Activated T-helper 1 cell treated with anti-CD3 and anti-CD28 coated beads, Interleukin-12 subunit alpha, Interleukin-12 subunit beta, Interleukin-2, Interleukin-4 antibody, amounts not matched to agents 30 ng/mL and 10 ng/mL and 1 ng/mL, durations not matched to agents 14 hours and 24 hours and 36 hours (primary cell): Measurements from ENCODE around the gene ANXA11. TPM values are rescaled to one million over a fixed set of nuclear protein-coding genes. Genes with fewer than 3 reads are reported as not detected.
"Not testable (repeated sequence)": the region's sequence is repeated elsewhere in the genome, so short reads cannot be mapped to it uniquely, and the experiment has no call there.

Experiments used
- DNase-seq: peaks from one replicate; pipeline ENCODE4 v3.0.0; 2021; ENCODE audit warnings: low spot score
- H3K27ac Mint-ChIP-seq: one replicate; pipeline ENCODE4 v1.8.0; 2021; ENCODE audit warnings: mild to moderate bottlenecking, mixed read lengths
- H3K27me3 Mint-ChIP-seq: one replicate; pipeline ENCODE4 v1.8.0; 2022; ENCODE audit warnings: mild to moderate bottlenecking, moderate library complexity, mixed read lengths; ENCODE audit not compliant: insufficient read depth
- H3K36me3 Mint-ChIP-seq: one replicate; pipeline ENCODE4 v1.8.0; 2021; ENCODE audit warnings: low read depth, mixed read lengths
- H3K4me1 Mint-ChIP-seq: one replicate; pipeline ENCODE4 v1.8.0; 2021; ENCODE audit warnings: low read depth, mixed read lengths
- H3K4me3 Mint-ChIP-seq: one replicate; pipeline ENCODE4 v1.8.0; 2021; ENCODE audit warnings: mild to moderate bottlenecking, moderate library complexity, mixed read lengths
- H3K9me3 Mint-ChIP-seq: one replicate; pipeline ENCODE4 v1.8.0; 2021; ENCODE audit warnings: mixed read lengths
- intact Hi-C: fragments of 100-400 bp; cut with micrococcal nuclease; formaldehyde crosslinking; loops from one replicate; pipeline ENCODE4 v1.15.1; 2024
- total RNA-seq: library from RNA; stranded (reverse); gene quantifications from 2 replicates; pipeline ENCODE4 v1.2.3, GENCODE V29; 2022

ANXA11 gene
- 216 and 239 TPM in 2 replicates for total RNA-seq

GRCh38 chr10:80205477-80206276 is at the start of gene ANXA11:
Gene ANXA11, minus strand, starts transcription at chr10:80205537. Its CDS starts 32,676 bp downstream, at chr10:80172861.
- DNase-seq = peak; percentile 76
- no peaks in the 10 kb centered on the region for H3K9me3 Mint-ChIP-seq
- intact Hi-C loops = loop anchor here (1.0 to 10.0 kb wide), 9 partner anchors 9 to 1903 kb away; partner anchors contain the start of genes PRXL2A, SH2D4B, TSPAN14 and ZCCHC24
- H3K36me3 Mint-ChIP-seq = peaks cover 16% of the 10 kb centered on the region
- H3K4me3 Mint-ChIP-seq = peak within 1 kb of the TSS; percentile 94
- peaks cover 50% of the 10 kb centered on the region for H3K4me1 Mint-ChIP-seq
- peaks cover 5% of the 10 kb centered on the region for H3K27me3 Mint-ChIP-seq
- peak within 1 kb of the TSS; percentile 92 for H3K27ac Mint-ChIP-seq

- DNase-seq, H3K4me3 Mint-ChIP-seq, H3K27me3 Mint-ChIP-seq, H3K36me3 Mint-ChIP-seq, H3K27ac Mint-ChIP-seq, H3K9me3 Mint-ChIP-seq, intact Hi-C loops: not testable (repeated sequence)
- H3K4me1 Mint-ChIP-seq = peaks cover 20% of the 10 kb centered on the region
These were observed 49.4 kb upstream of the ANXA11 start for GRCh38 chr10:80254726-80255125.

GRCh38 chr10:80253963-80254271 is 48.6 kb upstream of the ANXA11 start:
- H3K27me3 Mint-ChIP-seq, H3K36me3 Mint-ChIP-seq, intact Hi-C loops, H3K4me3 Mint-ChIP-seq, DNase-seq, H3K9me3 Mint-ChIP-seq, H3K27ac Mint-ChIP-seq: not testable (repeated sequence)
- H3K4me1 Mint-ChIP-seq = peaks cover 20% of the 10 kb centered on the region

- H3K9me3 Mint-ChIP-seq = no peaks in the 10 kb centered on the region
- peaks cover 20% of the 10 kb centered on the region for H3K4me1 Mint-ChIP-seq
- no peak overlapping the region for H3K4me3 Mint-ChIP-seq
- peak overlapping the region; percentile 54 for H3K27ac Mint-ChIP-seq
- peaks cover 7% of the 10 kb centered on the region for H3K27me3 Mint-ChIP-seq
- DNase-seq = no peak
- intact Hi-C loops = no loop called here
- H3K36me3 Mint-ChIP-seq = peaks cover 3% of the 10 kb centered on the region
These were observed 48.1 kb upstream of the ANXA11 start for GRCh38 chr10:80253266-80253962.

GRCh38 chr10:80252296-80252887 is 47.1 kb upstream of the ANXA11 start:
- no peak overlapping the region for H3K4me3 Mint-ChIP-seq
- peaks cover 10% of the 10 kb centered on the region for H3K27me3 Mint-ChIP-seq
- peaks cover 20% of the 10 kb centered on the region for H3K4me1 Mint-ChIP-seq
- DNase-seq = no peak
- H3K9me3 Mint-ChIP-seq = no peaks in the 10 kb centered on the region
- no peak overlapping the region for H3K27ac Mint-ChIP-seq
- intact Hi-C loops = no loop called here
- peaks cover 3% of the 10 kb centered on the region for H3K36me3 Mint-ChIP-seq

GRCh38 chr10:80251703-80252280 is 46.5 kb upstream of the ANXA11 start:
- H3K4me3 Mint-ChIP-seq, H3K9me3 Mint-ChIP-seq, DNase-seq, intact Hi-C loops, H3K27ac Mint-ChIP-seq, H3K36me3 Mint-ChIP-seq: not testable (repeated sequence)
- peaks cover 10% of the 10 kb centered on the region for H3K27me3 Mint-ChIP-seq
- peaks cover 20% of the 10 kb centered on the region for H3K4me1 Mint-ChIP-seq

- intact Hi-C loops, H3K4me3 Mint-ChIP-seq: not testable (repeated sequence)
- peaks cover 20% of the 10 kb centered on the region for H3K4me1 Mint-ChIP-seq
These were observed 45.1 kb upstream of the ANXA11 start for GRCh38 chr10:80250399-80250798.

GRCh38 chr10:80249906-80250305 is 44.6 kb upstream of the ANXA11 start:
- intact Hi-C loops, H3K36me3 Mint-ChIP-seq, DNase-seq, H3K4me3 Mint-ChIP-seq, H3K27ac Mint-ChIP-seq, H3K9me3 Mint-ChIP-seq: not testable (repeated sequence)
- Mint-ChIP-seq H3K27me3 (peaks cover 18% of the 10 kb centered on the region), H3K4me1 (peaks cover 20% of the 10 kb centered on the region)

More at GRCh38 chr10:80250399-80250798, 45.1 kb upstream of the ANXA11 start:
- not testable (repeated sequence) for H3K36me3 Mint-ChIP-seq, H3K27ac Mint-ChIP-seq, H3K9me3 Mint-ChIP-seq, DNase-seq
- peaks cover 16% of the 10 kb centered on the region for H3K27me3 Mint-ChIP-seq

GRCh38 chr10:80247611-80248010 is 42.3 kb upstream of the ANXA11 start:
- H3K4me3 Mint-ChIP-seq, H3K4me1 Mint-ChIP-seq, intact Hi-C loops, DNase-seq, H3K27ac Mint-ChIP-seq, H3K9me3 Mint-ChIP-seq, H3K36me3 Mint-ChIP-seq: not testable (repeated sequence)
- H3K27me3 Mint-ChIP-seq = peaks cover 27% of the 10 kb centered on the region

- H3K4me3 Mint-ChIP-seq, intact Hi-C loops, DNase-seq, H3K36me3 Mint-ChIP-seq, H3K4me1 Mint-ChIP-seq, H3K27ac Mint-ChIP-seq, H3K9me3 Mint-ChIP-seq: not testable (repeated sequence)
- H3K27me3 Mint-ChIP-seq = peaks cover 28% of the 10 kb centered on the region
These were observed 39.0 kb upstream of the ANXA11 start for GRCh38 chr10:80244371-80244770.

GRCh38 chr10:80242341-80242740 is 37.0 kb upstream of the ANXA11 start:
- H3K4me3 Mint-ChIP-seq, H3K36me3 Mint-ChIP-seq, H3K4me1 Mint-ChIP-seq, H3K9me3 Mint-ChIP-seq, H3K27ac Mint-ChIP-seq, DNase-seq, intact Hi-C loops: not testable (repeated sequence)
- H3K27me3 Mint-ChIP-seq = peaks cover 23% of the 10 kb centered on the region

GRCh38 chr10:80236457-80236856 is 31.1 kb upstream of the ANXA11 start:
- DNase-seq, H3K9me3 Mint-ChIP-seq, H3K36me3 Mint-ChIP-seq, H3K4me3 Mint-ChIP-seq, H3K27me3 Mint-ChIP-seq, intact Hi-C loops, H3K27ac Mint-ChIP-seq, H3K4me1 Mint-ChIP-seq: not testable (repeated sequence)
